ENCODE results near the gene SKIDA1. TPM values are rescaled to one million over a fixed set of nuclear protein-coding genes. Genes with fewer than 3 reads are reported as not detected.

Gene SKIDA1
- total and polyA plus RNA-seq, 3 experiments from 2014 or later, result 0.20 to 0.35 (median 0.24) TPM

DNA sequence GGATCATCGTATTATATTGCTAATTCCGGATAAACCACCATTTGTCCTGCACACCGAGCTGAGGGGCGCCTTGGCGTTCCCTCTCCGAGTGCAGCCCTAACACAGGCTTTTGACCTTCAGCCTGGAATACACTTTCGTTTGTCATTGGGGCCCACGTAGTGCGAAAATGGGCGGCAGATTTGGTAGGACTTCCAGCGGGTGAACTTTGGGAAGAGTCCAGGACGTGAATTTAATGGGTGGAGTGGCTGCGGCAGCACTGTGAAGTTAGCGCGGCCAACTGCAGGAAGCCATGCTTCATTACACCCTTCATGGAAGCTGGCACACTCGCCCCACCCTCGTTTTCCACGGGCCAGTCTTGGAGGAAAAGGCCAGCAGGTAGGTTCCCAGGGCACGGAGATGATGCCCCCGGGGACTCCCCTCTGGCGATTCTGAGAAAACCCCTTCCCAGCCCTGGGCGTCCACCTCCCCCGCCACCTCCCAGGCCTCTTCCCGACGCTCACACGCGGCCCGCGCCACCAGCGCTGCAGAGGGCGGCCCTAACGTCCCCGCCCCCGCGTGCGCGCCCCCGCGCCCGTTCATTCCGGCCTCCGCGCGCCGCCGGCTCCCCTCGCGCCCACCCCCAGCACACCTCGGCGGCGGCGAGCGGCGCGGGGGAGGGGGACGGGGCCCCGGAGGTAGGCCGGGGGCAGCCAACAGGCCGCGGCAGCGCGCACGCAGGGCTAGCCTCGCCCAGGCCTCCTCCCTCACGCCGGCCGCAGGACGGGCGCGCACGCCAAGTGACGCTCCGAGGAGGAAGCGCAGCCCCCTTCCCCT, 8.2 kb upstream of the SKIDA1 start, which contains the start of gene MLLT10:
MLLT10 (plus strand) TSS at position 766 of the 813 bp plus-strand sequence. CDS start 413 bp downstream, outside the sequence.
- Mint-ChIP-seq H3K27me3 (no peaks in the 10 kb centered on the region), H3K4me1 (peaks cover 25 to 36% (median 33%) of the 10 kb centered on the region in 3 donors), H3K9me3 (no peaks in the 10 kb centered on the region), H3K36me3 (peaks cover 2 to 23% (median 5%) of the 10 kb centered on the region in 3 donors), H3K27ac (peak within 1 kb of the TSS; percentile 80 to 98 (median 96)), H3K4me3 (peak within 1 kb of the TSS; percentile 92 to 97 (median 96))
- Histone ChIP-seq H3K36me3 (ENCODE audit: insufficient read depth, low read length) (no peaks in the 10 kb centered on the region), H3K27ac (ENCODE audit: low read depth, low read length) (peak within 1 kb of the TSS; percentile 89), H3K9me3 (ENCODE audit: low read length) (no peaks in the 10 kb centered on the region), H3K27me3 (ENCODE audit: insufficient read depth, low read length, poor library complexity, severe bottlenecking) (no peaks in the 10 kb centered on the region), H3K4me1 (ENCODE audit: insufficient read depth, low read length) (peaks cover 23% of the 10 kb centered on the region), H3K4me3 (ENCODE audit: low read length) (peak within 1 kb of the TSS; percentile 93)
- ChIA-PET CTCF (no interaction called here), POLR2A (interaction anchor here (0.6 to 1.6 kb wide), 4 partner anchors 8 to 807 kb away, joined by 3 to 5 read pairs (median 4); partner anchors contain the start of gene SKIDA1)
- DNase-seq, result peak; percentile 88 to 97 (median 94)

DNA sequence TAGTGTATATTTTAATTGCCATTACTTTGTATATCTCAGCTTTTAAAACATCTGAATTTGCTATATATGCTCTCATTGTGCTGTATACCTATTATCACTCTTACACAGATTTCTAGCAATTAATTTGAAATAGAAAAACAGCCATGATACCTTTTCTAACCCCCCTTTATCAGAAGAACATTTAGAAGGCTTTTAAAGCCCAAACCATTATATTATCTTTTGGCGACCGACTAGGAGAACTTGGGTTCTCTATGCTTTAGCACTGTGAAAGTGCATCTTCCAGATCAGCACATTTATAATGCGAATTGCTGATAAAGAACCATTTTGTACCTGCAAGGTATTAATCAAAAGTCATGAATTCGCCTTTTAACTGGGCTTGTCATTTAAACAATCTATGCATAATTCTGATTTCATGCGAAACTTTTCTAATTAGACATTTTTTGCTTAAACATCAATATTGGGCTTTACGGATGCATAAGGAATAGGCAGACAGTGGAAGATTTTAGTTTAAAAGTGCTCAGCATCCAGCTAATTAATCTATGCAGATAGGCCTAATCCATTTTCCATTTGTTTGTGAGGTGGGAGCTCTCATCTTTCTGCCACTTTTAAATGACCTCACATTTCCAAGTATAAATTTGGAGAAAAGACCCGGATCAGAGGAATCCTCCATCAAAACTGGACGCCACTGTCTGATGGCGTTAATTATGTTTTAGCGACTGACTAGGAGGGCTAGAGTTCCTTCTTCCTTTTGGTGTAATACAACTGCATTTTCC, 7.4 kb upstream of the SKIDA1 start:
- peak overlapping the region; percentile 89 for H3K27ac ChIP-seq (ENCODE audit: low read depth, low read length)
- H3K4me1 ChIP-seq (ENCODE audit: insufficient read depth, low read length), result peaks cover 23% of the 10 kb centered on the region
- Mint-ChIP-seq H3K9me3 (no peaks in the 10 kb centered on the region), H3K36me3 (peaks cover 0 to 19% (median 2%) of the 10 kb centered on the region in 3 donors), H3K4me1 (peaks cover 27 to 39% (median 37%) of the 10 kb centered on the region in 3 donors), H3K27me3 (no peaks in the 10 kb centered on the region), H3K4me3 (peak overlapping the region; percentile 92 to 97 (median 96)), H3K27ac (peak overlapping the region; percentile 80 to 98 (median 96))
- H3K4me3 ChIP-seq (ENCODE audit: low read length), result peak overlapping the region; percentile 93
- CTCF ChIA-PET, result interaction anchor here (3.5 kb wide), 1 partner anchor 37 kb away, joined by 14 read pairs; no protein-coding TSS in a partner anchor
- H3K27me3 ChIP-seq (ENCODE audit: insufficient read depth, low read length, poor library complexity, severe bottlenecking), result no peaks in the 10 kb centered on the region
- POLR2A ChIA-PET, result interaction anchor here (0.6 to 1.6 kb wide), 4 partner anchors 7 to 807 kb away, joined by 3 to 5 read pairs (median 4); partner anchors contain the start of gene SKIDA1
- no peaks in the 10 kb centered on the region for H3K36me3 ChIP-seq (ENCODE audit: insufficient read depth, low read length)
- no peak for DNase-seq
- H3K9me3 ChIP-seq (ENCODE audit: low read length), result no peaks in the 10 kb centered on the region

DNA sequence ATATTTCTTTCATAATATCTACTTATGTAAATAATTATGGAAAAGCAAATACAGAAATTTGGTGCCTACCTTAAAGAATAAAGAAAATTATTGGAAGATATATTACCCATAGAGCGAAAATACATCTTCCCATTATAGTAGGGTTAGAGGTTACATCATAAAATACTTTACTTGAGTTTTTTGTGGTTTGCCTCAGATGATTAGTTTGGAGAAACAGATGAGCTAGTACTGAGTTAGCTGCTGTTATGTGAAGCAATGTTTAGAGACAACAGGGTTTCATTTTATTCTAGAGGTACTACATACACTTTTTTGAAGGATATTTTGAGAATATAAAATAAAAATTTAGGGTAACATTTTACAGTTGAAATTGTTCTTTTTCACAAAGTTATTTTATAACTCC, 5.7 kb upstream of the SKIDA1 start:
- Histone ChIP-seq H3K9me3 (ENCODE audit: low read length) (no peaks in the 10 kb centered on the region), H3K36me3 (ENCODE audit: insufficient read depth, low read length) (no peaks in the 10 kb centered on the region), H3K27ac (ENCODE audit: low read depth, low read length) (no peak overlapping the region), H3K4me3 (ENCODE audit: low read length) (no peak overlapping the region), H3K27me3 (ENCODE audit: insufficient read depth, low read length, poor library complexity, severe bottlenecking) (no peaks in the 10 kb centered on the region), H3K4me1 (ENCODE audit: insufficient read depth, low read length) (peaks cover 24% of the 10 kb centered on the region)
- CTCF ChIA-PET, result interaction anchor here (3.5 kb wide), 1 partner anchor 35 kb away, joined by 14 read pairs; no protein-coding TSS in a partner anchor
- Mint-ChIP-seq H3K27me3 (peaks cover 0 to 5% of the 10 kb centered on the region in 2 donors), H3K27ac (peak overlapping the region in 1 of 8 donors; percentile 79), H3K4me3 (no peak overlapping the region), H3K9me3 (no peaks in the 10 kb centered on the region), H3K36me3 (peaks cover 0 to 18% (median 0%) of the 10 kb centered on the region in 3 donors), H3K4me1 (peaks cover 29 to 42% (median 42%) of the 10 kb centered on the region in 3 donors)
- POLR2A ChIA-PET, result no interaction called here
- DNase-seq, result no peak

DNA sequence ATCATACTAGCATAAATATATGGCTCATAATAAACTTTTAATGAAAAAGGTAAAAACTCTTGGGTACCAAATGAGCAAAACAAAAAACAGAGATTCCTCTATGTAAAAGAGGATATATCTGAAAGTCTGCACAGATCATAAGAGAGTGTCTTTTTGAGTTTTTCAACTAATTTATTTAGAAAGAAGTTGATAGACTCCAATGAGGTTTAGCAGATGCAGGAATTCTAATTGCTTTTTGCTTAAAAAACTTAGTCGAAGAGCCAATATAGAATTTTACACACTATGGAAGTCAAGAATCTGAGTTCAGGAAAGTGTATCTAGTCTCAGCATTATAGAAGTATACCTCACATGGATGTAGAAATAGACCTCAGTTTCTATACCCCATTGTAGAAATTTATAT, 5.2 kb upstream of the SKIDA1 start:
- H3K4me1 ChIP-seq (ENCODE audit: insufficient read depth, low read length), result peaks cover 20% of the 10 kb centered on the region
- CTCF ChIA-PET, result interaction anchor here (3.5 kb wide), 1 partner anchor 34 kb away, joined by 14 read pairs; no protein-coding TSS in a partner anchor
- H3K4me3 Mint-ChIP-seq, result peak overlapping the region in 1 of 7 donors; percentile 68
- H3K27ac ChIP-seq (ENCODE audit: low read depth, low read length), result no peak overlapping the region
- H3K27me3 Mint-ChIP-seq, result peaks cover 0 to 5% of the 10 kb centered on the region in 2 donors
- H3K36me3 Mint-ChIP-seq, result peaks cover 0 to 18% (median 0%) of the 10 kb centered on the region in 3 donors
- no peaks in the 10 kb centered on the region for H3K9me3 Mint-ChIP-seq
- H3K4me3 ChIP-seq (ENCODE audit: low read length), result no peak overlapping the region
- H3K27ac Mint-ChIP-seq, result peak overlapping the region in 1 of 8 donors; percentile 79
- H3K9me3 ChIP-seq (ENCODE audit: low read length), result no peaks in the 10 kb centered on the region
- POLR2A ChIA-PET, result no interaction called here
- H3K36me3 ChIP-seq (ENCODE audit: insufficient read depth, low read length), result no peaks in the 10 kb centered on the region
- H3K27me3 ChIP-seq (ENCODE audit: insufficient read depth, low read length, poor library complexity, severe bottlenecking), result no peaks in the 10 kb centered on the region
- DNase-seq, result no peak
- H3K4me1 Mint-ChIP-seq, result peaks cover 29 to 41% (median 38%) of the 10 kb centered on the region in 3 donors

DNA sequence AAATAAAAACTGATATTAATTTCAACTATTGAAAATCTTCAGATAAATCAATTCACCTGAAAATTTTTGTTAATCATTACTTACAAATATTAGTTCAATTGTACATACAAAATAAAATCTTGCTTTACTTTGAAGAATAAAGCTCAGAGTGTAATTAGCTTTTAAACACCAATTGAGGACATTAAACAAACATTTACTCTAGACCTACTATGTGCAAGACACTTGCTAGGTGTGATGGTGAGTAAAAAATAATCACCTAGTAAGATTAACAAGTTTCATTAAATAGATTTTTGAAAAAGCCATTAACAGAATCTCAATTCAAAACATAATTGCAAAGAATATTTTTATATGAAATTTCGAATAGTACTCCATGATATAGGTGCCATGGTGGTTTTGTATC, 4.7 kb upstream of the SKIDA1 start:
- Histone ChIP-seq H3K27ac (ENCODE audit: low read depth, low read length) (no peak overlapping the region), H3K4me3 (ENCODE audit: low read length) (no peak overlapping the region), H3K27me3 (ENCODE audit: insufficient read depth, low read length, poor library complexity, severe bottlenecking) (no peaks in the 10 kb centered on the region), H3K4me1 (ENCODE audit: insufficient read depth, low read length) (peaks cover 18% of the 10 kb centered on the region), H3K9me3 (ENCODE audit: low read length) (no peaks in the 10 kb centered on the region), H3K36me3 (ENCODE audit: insufficient read depth, low read length) (no peaks in the 10 kb centered on the region)
- CTCF ChIA-PET, result interaction anchor here (3.5 kb wide), 1 partner anchor 34 kb away, joined by 14 read pairs; no protein-coding TSS in a partner anchor
- no peak overlapping the region for H3K27ac Mint-ChIP-seq
- H3K9me3 Mint-ChIP-seq, result no peaks in the 10 kb centered on the region
- no peak for DNase-seq
- POLR2A ChIA-PET, result no interaction called here
- H3K4me3 Mint-ChIP-seq, result no peak overlapping the region
- H3K27me3 Mint-ChIP-seq, result peaks cover 0 to 8% of the 10 kb centered on the region in 2 donors
- H3K4me1 Mint-ChIP-seq, result peaks cover 28 to 41% (median 38%) of the 10 kb centered on the region in 3 donors
- peaks cover 0 to 18% (median 0%) of the 10 kb centered on the region in 3 donors for H3K36me3 Mint-ChIP-seq

DNA sequence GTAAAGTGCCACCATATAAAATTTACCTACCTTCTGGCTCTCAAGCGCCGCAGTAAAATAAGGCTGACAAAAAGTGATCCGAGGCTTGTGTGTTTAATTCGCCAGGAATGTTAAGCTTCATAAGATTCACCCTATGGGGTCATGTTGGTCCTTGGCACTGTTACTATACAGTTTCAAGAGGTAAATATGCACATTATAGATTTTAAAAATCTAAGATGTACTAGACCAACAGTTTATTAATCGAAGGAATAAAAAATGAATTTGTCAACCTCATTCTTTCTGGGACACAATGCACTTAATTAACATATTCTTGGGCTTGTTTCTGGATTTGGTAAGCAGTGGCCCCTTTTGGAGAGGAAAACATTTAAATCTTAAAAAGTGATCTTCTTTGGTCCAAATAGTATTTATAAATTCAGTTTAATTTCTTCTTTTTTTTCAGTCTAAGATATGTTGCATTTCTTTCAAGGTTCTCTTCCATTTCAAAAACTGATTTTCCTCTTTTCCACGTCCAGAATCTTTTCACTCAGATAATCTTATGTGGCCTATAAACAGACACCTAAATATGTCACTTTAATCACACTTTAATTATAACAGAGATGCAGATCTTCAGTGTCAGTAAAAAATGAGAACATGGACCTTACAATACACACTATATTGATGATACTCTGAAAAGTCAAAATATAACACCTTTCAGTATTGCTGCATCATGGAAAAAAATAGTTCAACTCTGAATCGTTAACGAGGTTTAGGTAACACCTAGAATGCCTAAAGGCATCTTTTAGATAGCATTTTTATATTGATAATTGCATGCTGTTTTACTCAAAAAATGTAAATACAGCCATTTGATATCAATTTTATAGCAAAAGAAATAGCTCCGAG, 3.8 kb upstream of the SKIDA1 start:
- peaks cover 0 to 10% of the 10 kb centered on the region in 2 donors for H3K27me3 Mint-ChIP-seq
- no peaks in the 10 kb centered on the region for H3K9me3 ChIP-seq (ENCODE audit: low read length)
- peak overlapping the region in 1 of 7 donors; percentile 71 for H3K4me3 Mint-ChIP-seq
- no peaks in the 10 kb centered on the region for H3K36me3 ChIP-seq (ENCODE audit: insufficient read depth, low read length)
- peaks cover 0 to 16% (median 0%) of the 10 kb centered on the region in 3 donors for H3K36me3 Mint-ChIP-seq
- no peak overlapping the region for H3K4me3 ChIP-seq (ENCODE audit: low read length)
- H3K27ac Mint-ChIP-seq, result peak overlapping the region in 3 of 8 donors; percentile 17 to 72 (median 71)
- no peak for DNase-seq
- H3K4me1 ChIP-seq (ENCODE audit: insufficient read depth, low read length), result peaks cover 23% of the 10 kb centered on the region
- H3K9me3 Mint-ChIP-seq, result no peaks in the 10 kb centered on the region
- H3K4me1 Mint-ChIP-seq, result peaks cover 33 to 47% (median 43%) of the 10 kb centered on the region in 3 donors
- peak overlapping the region; percentile 21 for H3K27ac ChIP-seq (ENCODE audit: low read depth, low read length)
- ChIA-PET POLR2A (no interaction called here), CTCF (interaction anchor here (3.5 kb wide), 1 partner anchor 33 kb away, joined by 14 read pairs; no protein-coding TSS in a partner anchor)
- no peaks in the 10 kb centered on the region for H3K27me3 ChIP-seq (ENCODE audit: insufficient read depth, low read length, poor library complexity, severe bottlenecking)
